RWPE2 (cell line): ENCODE results near the gene CC2D1A.

ENCODE experiments used
- ATAC-seq: fragments of 200-7000 bp; cut with Tn5 transposase; 3 replicates; pipeline ENCODE4 v1.9.1; 2021; ENCODE audit warnings: low read depth
- DNase-seq: peaks from one replicate; pipeline ENCODE4 v3.0.0-alpha.2; 2020; ENCODE audit warnings: low spot score
- H3K27ac ChIP-seq: fragments of 450-650 bp; 2 replicates; pipeline ENCODE4 v1.5.1; 2017; ENCODE audit warnings: mild to moderate bottlenecking; ENCODE audit not compliant: poor library complexity, severe bottlenecking
- H3K27me3 ChIP-seq: fragments of 250-450 bp; sonication (Bioruptor Pico); 2 replicates; pipeline ENCODE4 v1.5.1; 2021; ENCODE audit warnings: mild to moderate bottlenecking, moderate library complexity; ENCODE audit not compliant: insufficient read depth, poor library complexity, severe bottlenecking
- H3K36me3 ChIP-seq: fragments of 250-450 bp; sonication (Bioruptor Pico); 2 replicates; pipeline ENCODE4 v1.5.1; 2020; ENCODE audit warnings: low read depth, mild to moderate bottlenecking, moderate library complexity
- H3K4me1 ChIP-seq: fragments of 250-450 bp; sonication (Bioruptor Pico); 2 replicates; pipeline ENCODE4 v1.5.1; 2021; ENCODE audit warnings: mild to moderate bottlenecking, moderate library complexity; ENCODE audit not compliant: insufficient read depth, poor library complexity, severe bottlenecking
- H3K4me3 ChIP-seq: fragments of 250-450 bp; sonication (Bioruptor Pico); 2 replicates; pipeline ENCODE4 v1.5.1; 2021; ENCODE audit warnings: mild to moderate bottlenecking, moderate library complexity; ENCODE audit not compliant: severe bottlenecking
- H3K9me3 ChIP-seq: fragments of 250-450 bp; sonication (Bioruptor Pico); 2 replicates; pipeline ENCODE4 v1.5.1; 2021; ENCODE audit warnings: mild to moderate bottlenecking, moderate library complexity; ENCODE audit not compliant: severe bottlenecking
- TF ChIP-seq, protein P1 (sequence below): fragments of 450-650 bp; IDR thresholded peaks from one replicate; pipeline ENCODE4 v1.5.1; 2017; ENCODE audit warnings: mild to moderate bottlenecking, moderate library complexity; ENCODE audit not compliant: poor library complexity, severe bottlenecking

CC2D1A gene

DNA sequence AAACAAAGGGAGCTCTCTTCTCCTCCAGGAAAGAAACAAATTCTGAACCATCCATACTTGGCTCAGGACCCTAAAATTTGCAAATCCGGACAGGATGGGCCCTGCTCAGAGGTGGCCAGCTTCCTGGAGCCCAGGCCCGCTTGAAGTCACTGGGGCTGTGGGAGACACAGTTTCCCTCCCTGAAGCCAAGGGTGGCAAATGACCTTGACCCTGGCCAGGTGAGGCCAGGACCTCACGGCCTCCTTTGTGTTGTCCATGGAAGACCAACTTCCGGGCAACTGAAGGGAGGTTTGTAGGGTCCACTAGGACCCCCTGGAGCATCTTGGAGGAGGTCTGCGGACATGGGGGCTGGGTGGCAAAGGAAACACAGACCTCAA, 23.6 kb upstream of the CC2D1A start:
- Histone ChIP-seq H3K36me3 (no peaks in the 10 kb centered on the region), H3K4me3 (no peak overlapping the region), H3K9me3 (no peaks in the 10 kb centered on the region), H3K27ac (no peak overlapping the region), H3K27me3 (no peaks in the 10 kb centered on the region), H3K4me1 (peaks cover 10% of the 10 kb centered on the region)
- TF ChIP-seq, protein P1, sequence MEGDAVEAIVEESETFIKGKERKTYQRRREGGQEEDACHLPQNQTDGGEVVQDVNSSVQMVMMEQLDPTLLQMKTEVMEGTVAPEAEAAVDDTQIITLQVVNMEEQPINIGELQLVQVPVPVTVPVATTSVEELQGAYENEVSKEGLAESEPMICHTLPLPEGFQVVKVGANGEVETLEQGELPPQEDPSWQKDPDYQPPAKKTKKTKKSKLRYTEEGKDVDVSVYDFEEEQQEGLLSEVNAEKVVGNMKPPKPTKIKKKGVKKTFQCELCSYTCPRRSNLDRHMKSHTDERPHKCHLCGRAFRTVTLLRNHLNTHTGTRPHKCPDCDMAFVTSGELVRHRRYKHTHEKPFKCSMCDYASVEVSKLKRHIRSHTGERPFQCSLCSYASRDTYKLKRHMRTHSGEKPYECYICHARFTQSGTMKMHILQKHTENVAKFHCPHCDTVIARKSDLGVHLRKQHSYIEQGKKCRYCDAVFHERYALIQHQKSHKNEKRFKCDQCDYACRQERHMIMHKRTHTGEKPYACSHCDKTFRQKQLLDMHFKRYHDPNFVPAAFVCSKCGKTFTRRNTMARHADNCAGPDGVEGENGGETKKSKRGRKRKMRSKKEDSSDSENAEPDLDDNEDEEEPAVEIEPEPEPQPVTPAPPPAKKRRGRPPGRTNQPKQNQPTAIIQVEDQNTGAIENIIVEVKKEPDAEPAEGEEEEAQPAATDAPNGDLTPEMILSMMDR: no peak
- no peak for ATAC-seq
- DNase-seq: no peak

DNA sequence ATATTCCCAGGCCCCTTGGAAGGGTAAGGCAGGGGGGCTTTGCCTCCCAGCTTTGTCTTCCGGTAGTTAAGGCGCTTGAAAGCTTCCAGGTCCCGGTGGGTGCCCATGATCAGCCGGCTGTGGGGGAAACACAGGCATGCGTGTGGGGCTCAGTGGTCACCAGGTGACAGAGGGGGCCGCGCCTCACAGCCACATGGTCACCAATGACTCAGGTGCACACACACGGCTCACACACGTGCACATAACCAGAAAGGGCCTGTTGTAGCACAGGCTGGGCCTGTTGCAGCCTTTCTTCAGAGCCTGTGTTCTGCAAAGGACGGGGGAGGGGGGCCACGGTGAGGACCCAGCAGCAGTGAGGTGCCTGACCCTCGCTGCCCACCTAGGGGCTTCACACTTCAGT, 23.2 kb upstream of the CC2D1A start:
- Histone ChIP-seq H3K9me3 (no peaks in the 10 kb centered on the region), H3K4me3 (no peak overlapping the region), H3K4me1 (peaks cover 11% of the 10 kb centered on the region), H3K27me3 (no peaks in the 10 kb centered on the region), H3K27ac (no peak overlapping the region), H3K36me3 (no peaks in the 10 kb centered on the region)
- ATAC-seq: no peak
- TF ChIP-seq, protein P1: no peak
- DNase-seq: no peak

DNA sequence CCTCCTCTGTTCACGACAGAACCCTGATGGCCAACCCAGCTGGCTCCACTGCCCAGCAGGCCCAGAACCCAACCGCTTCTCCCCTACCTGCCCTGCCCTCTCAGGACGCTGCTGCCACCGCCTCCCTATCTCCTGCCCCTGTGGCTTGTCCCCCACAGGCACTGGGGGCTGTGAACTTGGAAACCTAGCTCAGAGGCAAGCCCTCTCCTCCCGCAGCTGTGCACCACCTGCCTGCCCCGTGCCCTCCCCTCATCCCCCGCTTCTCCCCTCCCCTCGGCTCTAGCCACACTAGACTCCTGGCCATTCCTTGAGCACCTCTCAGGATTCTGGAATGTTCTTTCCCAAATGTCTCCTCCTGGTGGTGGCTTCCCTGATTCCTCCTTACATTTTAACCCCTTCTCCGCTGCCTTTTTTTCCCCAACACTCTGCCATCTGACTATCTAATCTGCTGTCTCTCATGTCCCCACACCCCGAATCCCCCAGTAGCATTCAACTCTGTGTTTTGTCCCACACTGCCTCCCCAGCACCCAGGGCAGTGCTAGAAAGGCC, 22.4 kb upstream of the CC2D1A start:
- Histone ChIP-seq H3K27ac (no peak overlapping the region), H3K9me3 (no peaks in the 10 kb centered on the region), H3K27me3 (no peaks in the 10 kb centered on the region), H3K4me3 (no peak overlapping the region), H3K36me3 (no peaks in the 10 kb centered on the region), H3K4me1 (peaks cover 11% of the 10 kb centered on the region)
- DNase-seq: no peak
- no peak for ATAC-seq
- TF ChIP-seq, protein P1: no peak

DNA sequence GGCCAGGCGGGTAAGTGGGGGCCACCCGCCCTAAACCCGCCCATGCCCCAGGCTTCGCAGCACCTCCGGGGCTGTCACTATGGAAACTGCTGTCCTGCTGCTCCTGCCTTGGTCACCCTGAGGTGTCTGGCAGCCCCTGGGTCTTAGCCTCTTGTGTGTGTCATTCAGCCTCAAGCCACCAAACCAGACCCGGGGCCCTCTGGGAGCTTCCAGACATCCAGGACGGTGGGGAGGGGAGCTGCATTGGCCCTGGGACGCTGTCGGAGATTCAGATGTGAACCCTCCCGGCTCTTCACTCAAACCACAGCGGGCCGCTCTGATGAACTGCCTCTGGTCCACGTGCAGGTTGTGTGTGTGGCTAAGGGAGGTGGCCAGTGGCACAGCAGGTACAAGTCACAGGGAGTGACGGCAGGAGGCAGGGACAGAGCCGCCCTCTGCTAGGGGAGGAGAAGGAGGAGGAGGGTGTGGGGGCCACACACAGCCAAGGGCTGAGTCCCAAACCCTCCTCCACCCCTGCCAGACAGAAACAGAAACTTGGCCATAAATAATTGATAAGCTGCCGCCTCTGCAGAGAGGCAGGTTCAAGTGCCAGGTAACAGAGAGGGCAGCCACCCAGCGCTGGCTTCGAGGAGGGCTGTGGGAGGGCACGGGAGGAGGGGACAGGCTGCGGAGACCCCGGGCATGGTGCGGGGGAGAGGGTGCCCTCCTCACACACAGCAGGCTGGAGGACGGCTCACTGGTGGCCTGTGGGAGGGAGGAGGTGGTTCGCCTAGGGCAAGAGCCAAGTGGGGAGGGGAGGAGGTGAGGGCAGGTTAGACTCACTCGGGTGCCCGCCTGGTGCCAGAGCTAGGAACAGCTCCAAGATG, 21.0 kb upstream of the CC2D1A start:
- DNase-seq (no peak), ATAC-seq (no peak)
- TF ChIP-seq, protein P1: no peak
- H3K27me3 ChIP-seq: no peaks in the 10 kb centered on the region
- no peaks in the 10 kb centered on the region for H3K36me3 ChIP-seq
- H3K4me1 ChIP-seq: peaks cover 11% of the 10 kb centered on the region
- H3K4me3 ChIP-seq: no peak overlapping the region
- no peaks in the 10 kb centered on the region for H3K9me3 ChIP-seq
- H3K27ac ChIP-seq: no peak overlapping the region

DNA sequence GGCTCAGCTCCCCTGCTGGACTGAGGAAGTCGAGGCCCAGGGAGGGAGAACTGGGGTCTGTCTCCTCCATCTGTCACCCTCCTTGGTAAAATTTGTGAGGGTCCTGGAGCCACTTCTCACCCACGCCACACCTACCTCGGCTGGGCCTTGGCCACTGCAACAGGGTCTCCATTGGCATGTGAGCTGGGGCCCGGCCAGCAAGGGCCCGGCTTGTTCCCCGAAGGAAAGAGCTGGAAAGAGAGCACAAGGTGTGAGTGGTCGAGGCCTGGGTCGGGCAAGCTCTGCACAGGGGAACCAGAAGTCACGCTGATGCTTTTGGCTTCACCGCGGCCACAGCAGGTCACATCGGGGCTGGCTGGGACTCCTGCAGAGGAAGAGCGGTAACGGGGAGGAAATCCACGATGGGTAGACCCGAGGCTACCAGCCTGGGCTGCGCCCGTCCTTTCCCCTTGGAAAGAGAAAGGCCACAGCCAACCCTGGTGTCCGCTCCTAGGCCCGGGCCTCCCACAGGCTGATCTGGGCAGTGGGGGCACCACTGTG, 20.1 kb upstream of the CC2D1A start:
- no peak for ATAC-seq
- Histone ChIP-seq H3K27ac (no peak overlapping the region), H3K36me3 (no peaks in the 10 kb centered on the region), H3K4me1 (peaks cover 6% of the 10 kb centered on the region), H3K9me3 (no peaks in the 10 kb centered on the region), H3K27me3 (no peaks in the 10 kb centered on the region), H3K4me3 (no peak overlapping the region)
- no peak for DNase-seq
- TF ChIP-seq, protein P1: no peak
